GM18502 (cell line): ENCODE results near the gene MYH6.

Source experiments
- ATAC-seq: cut with Tn5 transposase; IDR thresholded peaks from one replicate; pipeline ENCODE4 v1.9.1; 2021; ENCODE audit warnings: mild to moderate bottlenecking; ENCODE audit not compliant: unreplicated experiment, poor library complexity

MYH6 gene

GRCh38 chr14:23361763-23362162, 46.3 kb downstream of the MYH6 start:
- ATAC-seq, result no peak

GRCh38 chr14:23361320-23361719, 46.8 kb downstream of the MYH6 start:
- ATAC-seq, result no peak

- ATAC-seq, result no peak
These were observed 47.6 kb downstream of the MYH6 start for GRCh38 chr14:23360496-23360895.

GRCh38 chr14:23359722-23360447, 48.2 kb downstream of the MYH6 start:
- ATAC-seq, result no peak

GRCh38 chr14:23359167-23359626, 48.9 kb downstream of the MYH6 start:
- no peak for ATAC-seq

- no peak for ATAC-seq
These were observed 49.4 kb downstream of the MYH6 start for GRCh38 chr14:23358553-23359166.

- no peak for ATAC-seq
These were observed 50.0 kb downstream of the MYH6 start for GRCh38 chr14:23358042-23358441.

GRCh38 chr14:23357261-23357660, 50.8 kb downstream of the MYH6 start:
- ATAC-seq, result no peak

- no peak for ATAC-seq
These were observed 51.4 kb downstream of the MYH6 start for GRCh38 chr14:23356662-23357061.

- no peak for ATAC-seq
These were observed 52.1 kb downstream of the MYH6 start for GRCh38 chr14:23355871-23356435.

- no peak for ATAC-seq
These were observed 53.1 kb downstream of the MYH6 start for GRCh38 chr14:23354990-23355389.

- ATAC-seq, result no peak
These were observed 54.7 kb downstream of the MYH6 start for GRCh38 chr14:23353433-23353780.

- no peak for ATAC-seq
These were observed 55.3 kb downstream of the MYH6 start, which contains the start of gene SLC22A17 for GRCh38 chr14:23352506-23353432. TSS of gene SLC22A17 (minus strand) at chr14:23352887.

- no peak for ATAC-seq
These were observed 56.2 kb downstream of the MYH6 start for GRCh38 chr14:23351681-23352505.

GRCh38 chr14:23349156-23349845, 58.8 kb downstream of the MYH6 start:
- ATAC-seq, result no peak

GRCh38 chr14:23348297-23348655, 59.8 kb downstream of the MYH6 start:
- no peak for ATAC-seq

GRCh38 chr14:23347406-23348296, 60.4 kb downstream of the MYH6 start:
- no peak for ATAC-seq

GRCh38 chr14:23346693-23347405, 61.2 kb downstream of the MYH6 start:
- no peak for ATAC-seq
